GM19467 (cell line): ENCODE results near the gene SLC26A3.

ENCODE experiments used
- ATAC-seq: cut with Tn5 transposase; IDR thresholded peaks from one replicate; pipeline ENCODE4 v1.9.1; 2021; ENCODE audit warnings: mild to moderate bottlenecking, moderate library complexity; ENCODE audit not compliant: unreplicated experiment

The SLC26A3 gene

DNA sequence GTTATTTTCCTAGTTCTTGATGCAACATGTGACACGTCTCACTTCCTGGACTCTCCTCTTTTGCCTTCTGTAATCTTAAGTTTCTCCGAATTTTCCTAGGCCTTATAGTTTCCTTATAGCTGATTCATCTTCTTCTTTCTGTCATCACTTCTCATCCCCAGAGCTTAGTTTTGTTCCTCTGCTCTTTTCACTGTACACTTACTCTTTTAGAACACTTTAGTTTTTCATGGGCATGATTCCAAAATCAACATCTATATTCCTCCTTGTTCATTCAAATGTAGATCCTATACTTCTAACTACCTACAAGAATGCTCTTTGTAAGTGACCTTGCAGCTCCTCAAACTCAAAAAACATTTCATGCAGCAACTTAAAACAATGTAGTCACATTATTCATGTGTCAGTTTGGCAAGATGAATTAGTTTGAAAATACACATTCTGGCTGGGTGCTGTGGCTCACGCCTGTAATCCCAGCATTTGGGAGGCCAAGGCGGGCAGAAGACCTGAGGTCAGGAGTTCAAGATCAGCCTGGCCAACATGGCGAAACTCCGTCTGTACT is 13.1 kb upstream of the SLC26A3 start:
- no peak for ATAC-seq

DNA sequence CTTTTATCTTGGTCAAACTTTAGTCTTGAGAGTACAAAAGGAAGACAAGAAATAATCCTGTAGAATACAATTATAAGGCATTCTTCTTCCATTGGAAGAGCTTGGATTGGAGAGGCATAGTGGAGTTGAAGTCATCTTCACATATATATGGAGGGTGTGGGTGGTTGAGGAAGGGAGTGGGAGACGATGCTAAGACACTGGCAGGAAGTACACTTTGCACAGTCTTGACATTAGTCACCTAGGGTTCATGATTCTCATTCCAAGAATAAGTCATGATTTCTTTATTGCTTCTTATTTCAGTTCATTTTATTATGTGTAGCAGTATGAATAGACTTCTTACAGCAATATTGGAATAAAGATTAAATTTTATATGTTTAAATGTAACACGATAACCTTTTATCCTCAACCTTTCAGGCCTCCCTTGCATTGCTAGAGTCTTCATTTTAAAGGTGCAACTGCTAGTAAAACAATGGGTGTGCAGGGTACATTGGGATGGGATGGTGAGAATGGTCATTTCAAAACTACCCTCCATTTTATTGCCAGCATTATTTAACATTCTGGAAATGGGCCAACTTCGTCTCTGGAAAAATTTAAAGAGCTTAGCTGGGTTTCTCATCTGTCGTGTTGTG is 12.3 kb upstream of the SLC26A3 start:
- ATAC-seq: no peak

DNA sequence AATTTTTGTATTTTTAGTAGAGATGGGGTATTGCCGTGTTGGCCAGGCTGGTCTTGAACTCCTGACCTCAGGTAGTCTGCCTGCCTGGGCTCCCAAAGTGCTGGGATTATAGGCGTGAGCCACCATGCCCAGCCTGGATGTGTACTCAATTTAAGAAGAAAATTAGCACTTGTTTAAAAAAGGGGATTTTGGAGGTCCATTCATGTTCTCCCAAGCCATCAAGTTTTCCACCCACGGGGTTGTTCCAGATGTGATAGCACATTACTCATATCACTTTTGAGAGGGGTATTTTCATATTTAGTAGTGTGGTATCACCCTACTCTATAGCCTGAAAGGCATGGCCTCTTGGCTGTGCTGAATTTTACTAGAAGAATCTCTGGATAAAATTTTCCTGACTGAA is 10.5 kb upstream of the SLC26A3 start:
- no peak for ATAC-seq

DNA sequence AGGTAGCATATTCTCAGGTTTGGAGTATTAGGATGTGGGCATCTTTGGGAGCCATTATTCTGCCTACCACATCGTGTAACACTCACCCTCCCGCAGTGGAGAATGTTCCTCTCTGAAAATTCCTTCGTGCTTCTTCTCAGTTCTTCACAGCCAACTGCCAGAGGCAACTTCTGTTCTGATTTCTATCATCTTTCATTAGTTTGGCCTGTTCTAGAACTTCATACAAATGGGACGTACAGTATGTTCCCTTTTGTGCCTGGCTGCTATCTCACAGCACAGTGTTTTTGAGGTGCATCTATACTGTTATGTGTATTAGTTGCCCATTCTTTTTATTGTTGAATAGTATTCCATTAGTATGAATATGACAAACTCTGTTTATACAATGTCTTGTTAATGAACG is 8.9 kb upstream of the SLC26A3 start:
- no peak for ATAC-seq

DNA sequence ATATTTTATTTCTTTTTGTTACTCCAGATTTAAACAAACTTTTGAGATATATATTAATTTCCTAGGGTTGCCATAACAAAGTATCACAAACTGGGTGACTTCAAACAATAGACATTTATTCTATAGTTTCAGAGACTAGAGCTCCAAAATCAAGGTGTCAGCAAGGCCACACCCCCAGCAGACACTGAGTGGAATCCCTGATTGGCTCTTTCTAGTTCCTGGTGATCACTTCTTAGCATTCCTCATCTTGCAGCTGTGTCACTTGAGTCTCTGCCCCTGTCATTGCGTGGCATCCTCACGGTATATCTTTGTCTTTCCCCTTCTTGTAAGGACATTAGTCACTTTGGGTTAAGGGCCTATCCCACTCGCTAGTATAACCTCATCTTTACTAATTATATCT is 7.6 kb upstream of the SLC26A3 start:
- no peak for ATAC-seq

DNA sequence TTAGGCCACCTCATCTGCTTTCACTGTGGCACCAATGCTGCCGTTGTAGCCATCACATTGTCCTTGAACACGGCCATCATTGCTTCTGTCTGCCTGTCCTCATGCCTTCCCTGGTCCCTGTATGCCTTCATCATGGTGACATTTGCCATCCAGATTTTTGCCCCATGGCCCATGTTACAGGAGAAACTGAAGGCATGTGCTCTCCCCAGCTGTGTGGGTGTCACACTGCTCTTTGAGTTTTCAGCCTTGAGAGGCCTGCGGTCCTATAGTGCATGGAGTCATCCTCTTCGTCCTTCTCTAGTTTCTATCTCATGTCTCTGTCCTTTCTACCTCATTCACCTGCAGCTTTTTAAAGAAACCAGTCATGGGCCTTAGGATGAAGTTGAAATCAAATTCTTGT is 6.2 kb upstream of the SLC26A3 start:
- no peak for ATAC-seq

DNA sequence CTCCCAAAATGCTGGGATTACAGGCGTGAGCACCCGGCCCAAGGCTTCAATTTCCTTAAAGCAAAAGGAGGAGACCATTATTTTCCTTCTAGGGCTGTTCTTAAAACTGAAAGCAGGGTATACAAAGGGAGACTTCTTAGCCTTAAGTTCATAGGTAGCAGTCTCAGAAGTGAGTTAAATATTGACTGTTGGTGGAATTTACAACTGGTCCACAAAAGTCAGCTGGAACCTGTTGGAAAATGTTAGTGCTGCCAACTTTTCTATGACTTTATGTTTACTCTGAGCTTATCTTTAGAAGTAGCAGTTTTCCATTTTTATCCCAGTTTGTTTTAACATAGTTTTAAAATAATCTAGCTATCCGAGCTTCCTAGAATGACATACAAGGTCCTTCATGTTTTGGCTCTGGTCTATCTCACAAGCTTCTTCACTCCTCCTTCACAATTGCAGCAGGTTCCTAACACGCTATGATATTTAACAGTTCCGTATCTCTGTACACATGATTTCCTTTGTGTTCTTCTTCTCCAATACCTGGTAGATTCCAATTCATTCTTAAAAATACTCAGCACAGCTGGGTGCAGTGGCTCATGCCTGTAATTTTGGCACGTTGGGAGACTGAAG is 3.3 kb downstream of the SLC26A3 start:
- no peak for ATAC-seq

DNA sequence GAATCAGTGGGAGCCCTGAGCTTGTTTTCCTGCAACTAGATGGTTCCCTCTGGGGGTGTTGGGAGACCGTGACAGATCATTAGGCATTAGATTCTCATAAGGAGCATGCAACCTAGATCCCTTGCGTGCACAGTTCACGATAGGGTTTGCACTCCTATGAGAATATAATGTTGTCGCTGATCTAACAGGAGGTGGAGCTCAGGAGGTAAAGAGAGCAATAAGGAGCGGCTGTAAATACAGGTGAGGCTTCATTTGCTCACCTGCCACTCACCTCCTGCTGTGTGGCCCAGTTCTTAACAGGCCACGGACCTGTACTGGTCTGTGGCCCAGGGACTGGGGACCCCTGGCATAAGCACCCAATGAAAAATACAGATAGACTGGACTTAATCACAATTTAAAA is 10.7 kb downstream of the SLC26A3 start:
- no peak for ATAC-seq

DNA sequence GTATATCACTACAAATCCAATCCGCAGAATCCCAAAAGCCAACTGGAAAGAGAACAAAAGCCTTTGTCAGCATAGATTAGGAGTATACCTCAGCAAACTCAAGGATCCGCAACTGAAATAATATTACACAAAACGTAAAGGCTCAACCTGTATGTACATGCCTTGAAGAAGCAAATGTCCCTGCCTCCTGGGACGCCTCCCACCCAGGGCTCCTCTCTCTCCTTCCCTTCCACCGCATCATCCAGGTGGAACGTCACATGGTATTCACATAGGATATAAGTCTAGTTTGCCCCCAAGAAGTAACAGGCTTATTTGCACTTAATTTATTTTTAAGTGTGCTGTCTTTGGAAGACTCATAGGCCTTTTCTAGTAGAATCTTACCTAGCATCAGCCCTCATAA is 13.4 kb downstream of the SLC26A3 start:
- no peak for ATAC-seq

DNA sequence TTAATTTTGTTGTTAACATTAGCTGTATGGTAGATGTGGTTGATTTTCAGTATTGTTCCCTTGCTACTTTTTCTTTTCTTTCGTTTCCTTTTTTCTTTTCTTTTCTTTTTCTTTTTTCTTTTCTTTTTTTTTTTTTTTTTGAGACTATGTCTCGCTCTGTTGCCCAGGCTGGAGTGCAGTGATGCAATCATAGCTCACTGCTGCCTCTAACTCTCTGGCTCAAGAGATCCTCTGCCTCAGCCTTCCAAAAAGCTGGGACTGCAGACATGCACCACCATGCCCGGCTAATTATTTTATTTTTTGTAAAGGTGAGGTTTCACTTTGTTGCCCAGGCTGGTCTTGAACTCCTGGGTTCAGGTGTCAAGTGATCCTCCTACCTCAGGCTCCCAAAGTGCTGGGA is 14.4 kb downstream of the SLC26A3 start:
- no peak for ATAC-seq

DNA sequence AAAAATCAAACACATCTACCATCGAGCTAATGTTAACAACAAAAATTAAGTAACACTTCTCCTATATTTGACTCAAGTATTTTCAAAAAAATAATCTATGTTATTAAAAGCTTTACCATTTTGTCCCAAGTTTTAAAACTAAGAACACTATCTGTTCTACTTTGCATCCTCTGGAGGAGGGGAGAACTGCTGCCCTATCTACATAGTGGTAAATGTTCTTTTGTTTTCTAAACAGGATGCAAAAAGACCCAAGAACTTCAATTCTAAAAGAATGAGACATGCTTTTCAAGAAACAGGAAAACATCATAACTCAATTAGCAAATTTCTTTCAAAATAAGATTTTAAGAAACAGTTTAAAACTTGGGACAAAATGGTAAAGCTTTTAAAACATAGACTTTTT is 14.8 kb downstream of the SLC26A3 start:
- ATAC-seq: no peak

DNA sequence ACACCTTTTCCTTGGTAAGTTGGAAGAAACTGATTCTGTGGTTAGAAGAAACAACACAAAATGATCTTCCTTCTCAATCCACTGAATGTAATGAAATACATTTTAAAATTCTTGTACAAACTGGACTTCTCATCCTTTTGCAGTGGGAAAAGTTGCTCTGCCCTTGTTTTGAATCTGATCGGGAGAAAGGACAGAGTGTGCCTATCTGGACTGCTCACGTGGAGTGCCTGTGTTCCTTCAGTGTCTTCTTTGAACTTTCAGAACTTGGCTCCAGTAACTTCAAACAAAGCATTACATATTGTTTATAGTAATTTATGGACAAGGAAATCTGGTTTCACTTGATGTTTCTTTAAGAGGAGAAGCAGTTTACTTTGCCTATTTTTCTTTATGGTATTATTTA is 17.1 kb downstream of the SLC26A3 start:
- no peak for ATAC-seq

DNA sequence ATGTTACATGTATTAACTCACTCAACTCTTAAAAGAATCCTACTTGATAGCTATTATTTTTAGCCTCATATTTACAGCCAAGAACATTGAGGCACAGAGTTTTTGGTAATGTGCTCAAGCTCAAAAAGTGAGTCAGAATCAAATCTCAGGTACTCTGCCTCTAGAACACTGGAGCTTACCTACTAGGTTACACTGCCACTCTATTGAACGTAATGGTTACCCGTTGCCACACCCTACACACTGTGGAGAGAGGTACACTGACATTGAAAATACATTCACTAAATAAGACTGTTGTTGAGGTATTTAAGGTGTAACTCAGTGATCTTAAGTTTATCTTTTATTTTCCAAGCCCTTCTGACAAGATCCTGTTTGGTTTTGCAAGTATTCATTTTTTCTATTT is 17.9 kb downstream of the SLC26A3 start:
- ATAC-seq: no peak

DNA sequence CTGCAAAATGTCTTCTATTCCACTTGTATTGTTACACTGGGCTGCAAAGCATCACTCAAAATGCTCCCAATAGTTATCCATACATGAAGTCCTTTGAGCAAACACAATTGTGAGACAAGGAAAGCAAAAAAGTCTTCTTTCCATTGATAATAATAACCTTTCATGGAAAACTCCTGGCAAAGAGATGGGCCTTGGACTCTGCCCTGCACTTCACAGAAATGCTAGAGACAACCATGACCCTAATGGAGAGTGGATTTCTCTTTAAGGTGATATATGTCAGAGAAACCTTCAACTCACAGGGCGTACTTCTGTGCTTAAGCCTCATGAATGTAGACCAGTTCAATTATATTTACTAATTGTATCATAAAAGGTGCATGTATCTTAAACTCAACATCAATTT is 19.4 kb downstream of the SLC26A3 start:
- ATAC-seq: no peak

DNA sequence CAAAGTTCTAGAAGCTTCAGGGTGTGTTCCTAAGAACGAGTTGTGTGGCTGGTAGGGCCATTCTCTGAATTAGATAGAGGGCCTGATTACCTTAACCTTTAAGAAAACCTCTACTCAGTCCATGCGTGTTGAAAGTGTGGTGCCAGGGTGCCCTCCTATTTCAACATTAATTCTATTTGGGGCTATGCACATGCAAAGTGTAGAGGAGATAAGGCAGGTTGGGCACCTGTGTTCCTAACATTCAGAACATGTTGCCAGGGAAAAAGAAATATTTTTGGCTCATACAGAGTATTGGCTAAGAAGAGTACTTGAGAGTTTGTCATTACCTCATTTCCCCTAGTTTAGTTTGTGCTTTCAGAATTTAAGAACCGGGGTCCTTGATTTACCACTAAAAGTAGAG is 20.6 kb downstream of the SLC26A3 start:
- ATAC-seq: no peak

DNA sequence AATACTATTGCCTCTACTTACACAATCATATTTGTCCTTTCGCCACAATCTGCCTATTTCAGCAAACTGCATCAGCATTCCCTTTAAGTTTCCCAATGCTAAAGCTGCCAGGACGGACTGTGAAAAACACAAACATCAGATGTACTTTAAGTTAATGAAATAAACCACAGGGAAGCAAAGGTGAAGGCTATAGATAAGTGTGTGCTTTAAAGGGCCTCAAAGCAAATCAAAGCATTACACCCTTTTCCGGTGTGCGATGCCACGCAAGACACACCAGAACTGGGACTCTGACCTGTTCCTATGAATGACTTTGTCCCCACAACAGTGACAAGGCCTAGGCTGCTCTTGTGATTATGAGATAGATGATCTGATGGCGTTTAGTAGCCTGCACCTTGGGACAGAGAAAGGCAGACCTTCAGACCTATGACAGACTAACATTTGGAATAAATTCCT is 23.4 kb downstream of the SLC26A3 start:
- ATAC-seq: no peak

DNA sequence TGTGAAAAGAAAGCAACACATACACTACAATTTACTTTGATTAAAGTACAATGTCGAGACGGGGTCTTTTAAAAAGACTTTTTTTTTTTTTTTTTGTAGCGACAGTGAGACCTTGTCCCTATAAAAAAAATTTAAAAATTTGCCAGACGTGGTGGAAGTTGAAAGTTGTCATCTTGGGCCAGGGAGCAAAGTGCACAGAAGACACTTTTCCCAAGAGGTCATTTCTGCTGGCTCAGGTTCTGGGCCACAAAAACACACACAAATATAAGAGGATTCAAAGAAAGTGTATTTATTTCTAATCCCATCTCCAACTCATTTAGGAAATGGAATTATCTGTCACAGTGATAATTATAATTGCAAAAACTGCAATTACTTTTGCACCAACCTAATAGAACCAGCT is 24.7 kb downstream of the SLC26A3 start:
- ATAC-seq: no peak

DNA sequence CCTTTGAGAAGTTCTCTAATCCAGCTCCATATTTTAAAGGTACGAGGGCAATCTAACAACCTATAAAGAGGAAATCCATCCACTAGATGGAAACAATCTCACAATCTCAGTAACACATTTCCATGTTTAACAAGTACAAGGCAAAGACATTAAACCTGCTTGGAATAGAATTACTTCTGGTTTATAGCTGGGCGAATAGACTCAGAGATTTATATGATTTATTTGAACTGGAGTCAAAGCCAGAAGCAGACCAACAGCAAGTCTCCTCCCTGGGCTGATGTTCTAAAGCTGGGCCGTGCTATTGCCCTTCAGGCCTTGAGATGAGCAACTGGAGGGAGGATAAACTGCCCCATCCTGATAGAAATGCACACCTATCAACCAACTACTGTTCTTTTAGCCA is 25.3 kb downstream of the SLC26A3 start:
- ATAC-seq: no peak

DNA sequence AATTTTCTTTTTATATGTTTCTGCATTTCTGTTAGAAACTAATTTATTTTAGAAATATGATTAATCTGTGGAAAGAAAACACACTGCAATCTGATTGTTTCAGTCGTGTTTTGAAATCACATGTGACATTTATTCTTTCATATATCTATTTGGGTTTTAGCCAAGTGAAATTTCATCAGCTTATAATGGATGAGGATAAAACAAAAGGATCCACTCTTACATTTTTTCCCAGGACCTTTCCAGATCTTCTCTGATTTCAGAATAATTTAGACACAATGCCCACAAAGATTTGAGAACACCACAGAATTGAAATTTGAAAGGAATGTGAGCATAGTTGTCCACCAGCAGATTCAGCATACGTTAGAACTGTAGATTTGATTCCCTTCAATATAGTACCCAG is 30.0 kb downstream of the SLC26A3 start:
- ATAC-seq: no peak

DNA sequence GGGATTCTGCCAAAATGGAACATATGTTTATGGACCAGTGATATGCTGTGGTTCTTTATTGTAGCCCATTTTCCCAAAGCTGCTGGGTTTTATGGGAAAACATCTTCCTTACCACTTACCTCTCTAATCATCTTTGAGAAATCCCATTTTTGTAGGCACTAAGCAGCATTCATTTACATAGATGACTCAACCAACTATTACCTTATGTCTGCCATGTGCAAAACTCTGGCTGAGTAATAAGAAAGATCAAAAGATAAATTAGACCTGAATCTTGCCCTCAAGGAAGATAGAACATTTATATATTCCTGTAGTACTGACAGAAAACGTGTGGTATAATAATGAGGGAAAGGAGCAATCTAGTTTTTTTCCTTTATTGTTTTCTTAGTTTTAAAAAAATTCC is 34.8 kb downstream of the SLC26A3 start:
- ATAC-seq: no peak

DNA sequence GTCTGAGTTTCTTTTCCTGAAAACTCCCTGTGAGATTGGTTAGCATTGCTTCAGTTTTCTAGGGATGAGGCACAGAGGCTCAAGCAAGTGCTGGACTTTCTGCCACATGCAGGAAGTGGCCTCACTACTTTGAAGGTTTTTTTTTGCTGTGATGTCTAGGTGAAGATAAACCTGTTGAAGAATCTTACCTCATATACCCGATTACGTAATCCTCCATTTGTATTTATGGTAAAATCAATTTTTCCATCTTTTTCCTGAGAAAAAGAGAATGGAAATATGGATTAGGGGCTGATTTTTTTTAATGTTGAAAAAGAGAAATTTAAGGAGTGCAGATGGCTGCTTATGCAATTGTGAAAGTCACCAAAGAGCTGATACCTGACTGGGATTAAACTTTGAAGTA is 35.6 kb downstream of the SLC26A3 start:
- no peak for ATAC-seq

DNA sequence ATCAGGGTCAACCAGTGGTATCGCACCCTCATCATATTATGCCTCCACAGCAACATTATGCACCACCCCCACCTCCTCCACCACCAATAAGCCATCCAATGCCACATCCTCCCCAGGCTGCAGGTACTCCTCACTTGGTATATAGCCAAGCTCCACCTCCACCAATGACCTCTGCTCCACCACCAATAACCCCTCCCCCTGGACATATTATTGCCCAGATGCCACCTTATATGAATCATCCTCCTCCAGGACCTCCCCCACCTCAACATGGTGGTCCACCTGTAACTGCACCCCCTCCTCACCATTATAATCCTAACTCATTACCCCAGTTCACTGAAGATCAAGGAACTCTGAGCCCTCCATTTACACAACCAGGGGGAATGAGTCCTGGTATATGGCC is 44.4 kb downstream of the SLC26A3 start:
- ATAC-seq: no peak

DNA sequence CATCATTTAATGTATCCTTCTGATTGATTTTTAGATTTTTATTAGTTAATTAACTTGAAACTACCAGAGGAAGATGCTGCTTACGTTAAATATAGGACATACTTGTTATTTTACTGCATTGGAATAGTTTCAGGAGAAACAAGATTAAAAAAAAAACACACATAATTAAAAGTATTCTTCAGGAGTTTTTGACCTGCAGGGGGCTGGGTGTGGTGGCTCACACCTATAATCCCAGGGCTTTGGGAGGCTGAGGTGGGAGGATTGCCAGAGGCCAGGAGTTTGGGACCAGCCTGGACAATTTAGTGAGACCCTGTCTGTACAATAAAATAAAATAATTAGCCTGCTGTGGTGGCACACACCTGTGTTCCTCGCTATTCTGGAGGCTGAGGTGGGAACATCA is 48.4 kb downstream of the SLC26A3 start:
- no peak for ATAC-seq
